NCI-H2107 (cell line): ENCODE data around the gene RNF39.
A peak's percentile ranks its signal among the peaks of the same experiment; 100 is the strongest.

ENCODE experiments used
- DNase-seq: peaks from one replicate; lab custom pipeline; 2025; lab: John Stamatoyannopoulos, UW

Gene RNF39

DNA sequence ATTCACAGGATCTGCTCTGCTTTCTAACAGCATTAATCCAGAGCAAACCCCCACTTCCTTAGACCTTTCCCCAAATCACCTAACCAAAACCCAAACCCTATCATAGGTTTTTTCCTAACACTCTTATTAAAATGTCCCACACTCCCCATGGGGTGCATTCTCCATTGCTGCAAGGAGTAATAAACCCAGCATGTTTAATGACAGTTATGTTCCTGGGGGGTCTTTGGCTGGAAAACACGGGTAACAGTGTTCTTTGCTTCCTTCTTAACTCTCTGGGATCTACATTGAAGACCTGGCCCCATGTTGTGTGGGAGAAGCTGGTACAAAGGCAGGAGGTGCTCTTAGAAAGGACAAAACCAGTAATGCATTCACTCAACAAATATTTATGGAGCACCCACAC lies 21.3 kb upstream of the RNF39 start:
- no peak for DNase-seq

DNA sequence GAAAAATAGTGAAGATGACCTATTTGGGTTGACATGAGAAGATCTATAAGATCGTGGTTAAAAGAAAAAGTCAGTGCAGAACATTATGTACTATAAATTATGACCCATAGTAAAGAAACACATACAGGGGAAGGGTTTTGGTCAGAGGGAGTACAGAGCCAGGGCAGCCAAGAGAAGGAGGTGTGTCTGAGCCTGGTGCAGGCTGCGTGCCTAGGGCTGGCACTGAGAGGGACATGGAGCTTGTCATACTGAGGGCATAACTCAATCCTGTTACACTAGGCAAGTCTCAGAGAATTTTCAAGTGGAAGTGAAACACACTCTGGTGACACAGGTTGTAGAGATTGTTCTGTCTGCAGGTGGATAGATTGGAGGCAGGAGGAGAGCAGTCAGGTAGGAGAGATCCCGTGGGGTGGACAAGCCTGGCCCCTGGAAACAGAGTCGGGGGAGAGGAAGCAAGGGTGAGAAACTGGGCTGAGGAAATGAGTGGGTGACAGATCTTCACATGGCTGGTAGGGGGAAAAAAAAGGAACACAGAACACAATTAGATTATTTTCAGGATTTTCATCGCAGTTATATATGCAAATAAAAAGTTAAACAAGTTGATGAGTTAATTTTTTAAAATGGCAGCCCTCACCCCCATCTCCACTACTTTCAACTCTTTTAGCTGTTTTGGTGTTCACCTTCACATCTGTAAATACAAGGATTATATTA lies 18.5 kb upstream of the RNF39 start:
- no peak for DNase-seq

DNA sequence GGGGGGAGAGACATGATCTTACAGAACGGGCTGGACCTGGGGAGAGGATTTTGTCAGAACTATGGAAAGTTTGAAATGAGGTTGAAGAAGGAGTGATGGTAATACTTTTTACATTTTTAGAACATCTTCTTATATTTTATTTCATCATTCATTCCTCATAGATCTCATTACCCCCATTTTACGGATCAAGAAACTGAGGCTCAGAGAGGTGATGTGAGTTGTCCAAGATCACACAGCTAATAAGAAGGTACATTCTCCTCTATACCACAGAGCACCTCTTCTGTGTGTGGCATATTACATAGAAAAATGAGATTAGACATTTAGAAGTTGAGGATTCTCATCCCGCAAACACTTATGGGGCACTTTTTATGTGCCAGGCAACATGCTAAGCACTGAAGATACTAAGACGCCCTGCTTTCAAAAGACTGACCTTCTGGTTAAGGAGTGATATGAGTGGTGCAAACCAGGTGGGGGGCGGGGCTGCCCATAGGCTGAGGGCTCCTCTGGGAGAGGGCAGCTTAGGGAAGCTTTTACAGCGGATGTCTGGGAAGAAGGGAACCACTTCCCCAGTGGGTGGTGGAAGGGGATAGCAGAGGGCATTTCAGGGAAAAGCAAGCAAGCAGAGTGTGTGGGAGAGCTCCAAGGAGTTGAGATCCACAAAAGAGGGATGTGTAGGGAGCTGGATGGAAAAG lies 17.4 kb upstream of the RNF39 start:
- no peak for DNase-seq

DNA sequence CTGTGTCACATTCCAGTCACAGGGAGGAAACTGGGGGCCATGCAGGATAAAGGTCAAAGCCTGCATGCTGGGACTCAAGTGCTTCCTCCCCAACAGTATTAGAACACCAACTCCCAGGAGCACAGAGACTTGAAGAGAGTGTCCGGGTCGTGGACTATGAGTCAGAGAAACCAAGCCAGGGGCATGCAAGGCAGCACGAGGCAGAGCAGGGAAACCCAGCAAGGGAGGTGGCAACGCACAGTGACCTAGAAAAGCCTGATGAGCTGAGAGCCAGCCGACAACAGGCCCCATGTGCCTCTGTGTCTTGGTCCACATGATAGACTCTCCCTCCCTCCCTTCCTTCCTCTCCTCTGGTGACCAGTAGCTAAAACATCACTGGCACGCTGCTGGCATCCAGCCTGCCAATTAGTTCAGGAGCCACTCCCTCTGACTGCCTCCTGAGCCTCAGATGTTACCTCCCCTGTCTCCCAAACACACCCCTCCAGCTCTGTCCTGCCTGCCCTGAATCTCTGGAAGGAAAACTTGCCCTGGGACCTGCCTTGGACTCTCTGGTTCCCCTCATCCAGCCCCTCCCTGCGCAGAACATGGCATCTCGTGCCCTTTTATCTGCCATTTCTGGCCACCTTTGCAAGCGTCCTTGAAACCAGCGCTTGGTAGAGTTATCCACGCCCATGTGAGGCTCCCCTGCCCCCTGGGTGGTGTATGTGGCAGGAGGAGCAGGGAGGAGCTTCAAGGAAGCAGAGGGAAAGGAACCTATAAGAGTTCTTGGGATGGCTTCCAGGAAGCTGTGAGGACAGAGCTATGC lies 16.2 kb upstream of the RNF39 start:
- DNase-seq, result no peak

DNA sequence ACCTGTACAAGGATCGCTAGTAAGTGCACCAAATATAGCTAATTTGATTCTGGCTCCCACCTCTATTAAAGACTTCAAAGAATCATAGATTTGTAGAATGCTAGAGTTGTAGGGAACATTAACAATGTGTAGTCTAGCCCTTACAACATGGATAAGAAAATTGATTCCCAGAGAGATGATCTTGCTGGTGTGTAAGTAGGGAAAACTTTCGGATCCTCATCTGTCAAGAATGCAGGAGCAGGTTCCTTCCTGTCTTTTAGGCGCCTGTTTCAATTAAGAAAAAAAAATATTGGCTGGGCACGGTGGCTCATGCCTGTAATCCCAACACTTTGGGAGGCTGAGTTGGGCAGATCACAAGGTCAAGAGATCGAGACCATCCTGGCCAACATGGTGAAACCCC lies 12.3 kb upstream of the RNF39 start:
- no peak for DNase-seq

DNA sequence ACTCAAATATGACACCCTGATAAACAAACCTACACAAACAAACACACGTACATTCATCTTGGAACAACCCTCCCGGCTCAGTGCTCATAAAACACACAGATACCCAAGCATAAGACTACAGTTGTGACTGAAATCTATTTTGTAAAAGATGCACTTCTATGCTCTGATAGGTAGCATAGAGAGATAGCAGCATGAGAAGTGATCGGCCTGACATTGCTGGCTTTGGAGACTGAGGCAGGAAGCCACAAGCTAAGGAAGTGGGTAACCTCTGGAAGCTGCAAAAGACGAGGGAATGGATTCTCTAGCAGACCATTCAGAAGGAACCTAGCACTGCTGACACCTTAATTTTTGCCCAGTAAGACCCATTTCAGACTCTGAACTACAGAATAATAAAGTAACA lies 1.6 kb upstream of the RNF39 start:
- no peak for DNase-seq

DNA sequence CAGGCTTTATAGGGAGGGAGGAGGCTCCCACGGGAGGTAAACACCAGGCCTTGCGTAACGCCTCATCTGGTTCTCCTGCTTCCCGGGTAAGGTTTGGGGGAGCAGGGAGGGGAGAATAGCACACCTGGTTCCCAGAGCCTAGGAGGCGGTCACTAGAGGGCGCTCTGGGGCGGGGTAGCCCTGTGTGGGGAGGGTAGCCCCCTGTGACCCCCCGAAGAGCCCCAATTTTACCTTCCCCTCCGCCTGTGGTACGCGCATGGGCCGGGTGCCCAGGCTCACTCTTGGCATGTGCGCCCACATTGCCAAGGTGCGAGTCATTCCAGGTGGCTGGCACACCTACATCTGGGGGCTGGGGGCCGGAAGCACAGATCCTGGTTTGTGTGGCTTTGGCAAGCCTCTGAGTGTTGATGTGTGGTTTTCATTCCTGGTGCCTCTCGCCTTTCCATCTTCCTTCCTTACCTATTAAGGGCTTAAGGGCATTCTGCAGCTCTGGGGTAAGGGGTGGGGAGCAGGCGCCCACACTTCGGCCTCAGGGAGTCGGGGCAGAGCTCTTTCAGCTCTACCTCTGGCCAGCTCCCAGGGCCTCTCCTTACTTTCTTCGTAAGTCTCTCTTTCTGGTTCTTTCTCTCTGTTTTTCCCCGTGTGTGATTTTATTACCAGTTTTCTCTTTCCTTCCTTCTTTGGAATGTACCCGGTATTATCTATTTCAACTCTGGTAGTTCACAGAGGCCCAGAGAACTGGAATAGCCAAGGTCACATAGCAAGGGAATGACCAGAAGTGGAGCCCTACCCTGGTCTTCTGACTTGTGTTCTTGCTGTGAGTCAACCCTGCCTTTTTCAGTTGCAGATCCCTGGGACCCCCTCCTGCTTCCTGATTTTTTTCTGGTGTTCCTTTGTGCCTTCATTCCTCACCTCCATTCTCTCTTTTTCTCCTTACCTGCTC lies 492 bp upstream of the RNF39 start:
- no peak for DNase-seq

DNA sequence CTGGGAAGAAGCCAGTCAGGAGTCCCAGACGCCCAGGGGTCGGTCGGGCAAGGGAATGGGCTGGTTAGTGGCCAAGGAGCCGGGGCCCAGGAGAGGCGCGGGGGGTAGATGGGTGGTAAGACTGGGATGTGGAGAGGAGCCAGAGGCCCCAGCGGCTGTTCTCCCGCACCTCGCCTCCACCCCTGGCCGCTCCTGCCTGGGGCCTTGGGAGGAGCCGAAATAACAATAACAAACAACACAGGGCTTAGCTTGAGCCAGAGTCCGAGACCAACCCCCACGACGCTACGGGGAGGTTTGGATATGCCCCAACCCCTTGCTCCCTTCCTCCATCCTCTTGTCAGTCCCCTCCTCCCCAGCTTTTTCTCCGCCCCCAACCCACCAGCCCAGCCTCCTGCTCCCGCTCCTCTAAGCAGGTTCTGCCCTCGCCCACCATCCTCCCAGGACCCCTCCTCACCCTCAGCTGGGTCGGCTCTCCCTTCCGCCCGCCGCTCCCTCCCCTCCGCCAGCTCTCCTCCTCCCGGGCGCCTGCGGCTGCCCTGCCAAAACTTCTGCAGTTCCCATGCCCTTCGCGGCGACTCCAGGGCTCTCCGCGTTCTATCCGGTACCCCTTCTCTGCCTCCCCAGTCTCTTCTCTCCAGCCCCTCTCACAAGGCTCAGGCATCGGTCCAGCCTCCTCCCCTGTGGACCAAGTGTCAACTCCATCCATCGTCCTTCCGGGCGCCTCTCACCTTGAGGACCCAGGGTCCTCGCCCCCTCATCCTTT lies 1.1 kb downstream of the RNF39 start:
- no peak for DNase-seq

DNA sequence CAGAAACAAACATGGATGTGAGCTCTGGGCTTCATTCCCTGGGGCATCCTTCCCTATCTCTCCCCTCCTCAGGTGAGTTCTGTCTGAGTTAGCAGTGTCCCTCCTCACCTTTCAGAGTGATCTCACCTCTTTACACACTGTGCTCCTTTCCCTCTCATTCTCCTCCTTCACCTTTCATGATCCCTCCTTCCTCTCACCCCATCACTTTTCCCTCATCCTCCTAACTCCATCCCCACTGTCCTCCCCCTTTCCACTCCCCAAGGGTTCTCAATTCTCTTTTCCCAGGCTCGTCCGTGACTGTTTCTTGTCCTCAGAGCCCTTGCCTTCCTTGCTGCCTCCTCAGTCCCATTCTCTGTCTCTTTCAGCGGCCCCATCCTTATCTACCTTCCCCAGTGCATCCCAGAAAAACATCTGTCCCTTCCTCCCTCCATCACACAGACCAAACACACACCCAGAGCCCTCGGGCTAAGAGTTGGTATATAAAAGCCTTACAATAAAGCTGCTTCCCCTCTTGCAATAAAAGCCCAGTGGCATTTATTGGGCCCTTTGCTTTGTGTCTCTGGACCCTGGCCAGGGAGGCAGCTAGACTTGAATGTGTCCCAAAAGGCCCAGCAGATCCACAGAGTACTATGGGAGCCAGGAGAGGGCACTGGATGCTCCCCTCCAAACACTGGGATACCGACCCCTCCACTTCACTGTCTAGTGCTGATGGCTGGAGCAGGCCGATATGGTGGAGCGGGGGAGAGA lies 1.9 kb downstream of the RNF39 start:
- DNase-seq, result no peak

DNA sequence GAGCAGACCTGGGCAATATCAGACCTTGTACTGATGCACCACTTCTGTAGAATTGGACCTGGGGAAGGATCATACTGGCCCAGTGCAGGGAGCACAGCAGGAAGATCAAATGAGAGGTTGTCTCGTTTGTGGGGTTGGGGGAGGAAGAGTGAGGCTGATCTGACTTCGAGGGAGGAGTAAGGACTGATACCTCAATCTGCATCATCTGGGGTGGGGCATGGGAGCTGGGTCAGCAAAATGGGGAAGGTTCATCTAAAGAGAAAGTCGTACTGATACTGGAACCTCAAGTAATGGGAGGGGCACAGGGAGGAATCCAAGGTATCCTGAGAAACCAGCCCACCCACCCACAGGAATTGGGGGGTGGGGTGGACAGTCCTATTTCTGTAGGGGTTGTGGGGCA lies 3.7 kb downstream of the RNF39 start:
- DNase-seq, result no peak

DNA sequence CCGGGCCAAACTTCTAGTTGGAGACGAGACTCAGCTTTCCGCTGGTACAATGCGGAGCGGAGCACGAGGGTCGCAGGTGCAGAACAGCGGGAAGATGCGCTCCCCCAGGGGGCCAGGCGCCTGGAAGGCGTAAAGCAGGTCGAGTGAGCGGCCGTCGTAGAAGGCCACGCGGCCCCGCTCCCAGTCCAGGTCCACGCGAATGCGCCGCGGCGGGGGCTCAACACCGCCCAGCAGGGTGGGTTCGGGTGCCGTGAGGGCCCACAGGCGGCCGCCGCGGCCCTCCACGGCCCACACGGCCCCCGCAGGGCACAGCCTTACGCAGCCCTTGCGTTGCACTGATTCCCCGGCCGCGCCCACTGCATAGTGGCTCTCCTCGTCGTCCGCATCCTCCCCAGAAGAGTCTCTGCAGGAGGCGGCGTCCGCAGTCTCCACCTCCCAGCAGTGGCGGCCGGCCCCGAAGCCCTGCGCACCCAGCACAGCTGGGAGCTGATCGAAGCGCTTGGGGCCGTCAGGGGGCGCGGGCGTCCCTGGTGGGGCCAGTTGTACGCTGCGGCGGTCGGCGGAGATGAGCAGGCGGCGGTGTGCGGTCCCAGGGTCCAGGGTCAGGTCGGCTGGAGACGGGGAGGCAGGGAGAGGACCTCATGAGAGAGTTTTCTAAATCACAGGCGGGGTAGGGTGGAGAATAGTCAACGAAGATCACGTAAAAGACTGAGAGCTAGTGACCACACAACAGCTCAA lies 4.3 kb downstream of the RNF39 start:
- DNase-seq, result no peak

DNA sequence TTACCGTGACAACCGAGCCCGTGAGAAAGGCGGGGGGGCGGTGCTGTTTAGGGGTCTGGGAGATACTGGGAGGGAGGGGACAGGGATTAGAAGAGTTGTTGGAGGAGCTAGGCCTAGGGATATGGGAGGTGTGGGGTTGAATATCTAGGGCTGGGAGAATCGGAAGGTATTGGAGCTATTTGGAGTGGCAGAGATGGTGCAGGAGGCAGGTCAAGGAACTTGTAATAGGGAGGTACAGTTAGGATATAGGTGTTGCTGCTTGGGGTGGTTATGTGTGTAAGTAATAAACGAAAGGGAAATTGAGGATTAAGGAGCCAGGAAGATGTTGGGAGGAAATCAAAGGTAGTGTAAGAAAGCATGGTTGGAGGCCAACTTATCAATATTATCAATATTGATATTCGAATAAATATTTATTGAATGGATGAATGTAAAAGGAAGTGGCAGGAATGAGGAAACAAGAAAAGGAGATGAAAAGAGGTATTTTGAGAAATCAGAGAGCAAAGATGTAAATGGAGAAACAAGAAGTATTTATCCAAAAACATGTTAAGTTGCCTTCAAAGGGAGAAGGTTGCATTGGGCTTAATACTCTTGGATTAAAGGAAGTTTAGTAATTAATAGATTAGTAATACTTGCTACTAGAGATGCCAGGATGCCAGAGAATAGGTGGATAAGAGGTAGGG lies 8.0 kb downstream of the RNF39 start:
- DNase-seq, result no peak

DNA sequence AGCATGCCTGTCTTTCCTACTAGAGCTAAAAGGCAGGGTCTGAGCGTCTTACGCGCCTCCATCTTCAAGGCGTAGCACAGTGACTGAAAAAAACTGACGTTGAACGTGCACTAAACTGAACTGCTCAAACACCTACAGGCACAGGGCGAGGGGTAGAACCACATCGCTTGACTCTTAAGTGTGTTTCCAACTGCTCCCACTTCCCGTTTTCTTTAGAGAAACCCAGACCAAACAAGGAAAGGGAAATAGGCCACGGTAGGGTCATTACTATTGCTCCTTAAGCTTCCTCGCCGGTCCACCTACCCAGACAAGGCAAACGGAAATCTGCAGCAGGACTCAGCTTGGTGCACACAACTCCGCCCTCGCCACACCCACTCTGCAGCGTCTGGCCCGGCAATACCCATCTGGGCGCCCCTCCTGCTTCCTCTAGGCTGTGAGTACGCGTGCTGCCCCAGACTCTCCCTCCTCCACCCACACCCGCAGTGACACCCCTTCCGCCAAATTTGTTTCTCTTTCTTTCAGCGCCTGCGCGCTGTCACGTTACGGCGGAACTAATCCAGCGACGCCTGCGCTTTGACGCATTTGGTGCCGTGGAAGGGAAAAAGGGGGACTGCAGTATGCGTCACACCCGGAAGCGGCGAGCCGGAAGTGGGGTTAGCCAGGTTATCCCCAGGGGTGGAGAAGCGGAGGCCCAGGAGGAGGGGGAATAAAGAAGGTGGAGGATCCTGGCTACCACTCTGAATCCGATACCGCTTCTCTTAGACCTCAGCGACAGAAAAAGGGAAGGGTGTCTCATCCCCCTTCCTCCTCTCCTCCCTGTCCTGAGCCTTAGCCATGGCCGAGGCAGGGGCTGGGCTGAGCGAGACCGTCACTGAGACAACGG lies 8.8 kb downstream of the RNF39 start, which contains the start of gene PPP1R11:
TSS of gene PPP1R11 (plus strand) at position 622 of the 883 bp plus-strand sequence. CDS start at position 835, 213 bp downstream.
- DNase-seq, result peak; percentile 91

DNA sequence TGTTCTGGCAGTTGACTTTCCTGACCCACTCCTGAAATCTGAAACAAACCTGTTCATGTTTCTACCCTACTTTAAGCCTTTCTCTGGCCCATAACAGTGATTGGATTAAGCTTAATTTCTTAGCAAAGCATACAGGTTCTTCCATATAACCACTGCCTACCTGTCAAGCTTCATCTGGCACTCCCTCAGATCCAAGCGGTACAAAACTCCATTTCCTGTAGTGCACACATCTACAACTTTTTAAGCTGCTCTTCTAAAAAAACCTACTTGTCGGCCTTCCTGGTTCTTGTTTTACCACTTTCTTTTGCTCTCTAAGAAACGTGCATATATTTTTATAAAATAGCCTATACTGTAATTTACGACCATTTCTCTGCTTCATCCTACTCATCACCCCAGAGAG lies 9.5 kb downstream of the RNF39 start:
- no peak for DNase-seq

DNA sequence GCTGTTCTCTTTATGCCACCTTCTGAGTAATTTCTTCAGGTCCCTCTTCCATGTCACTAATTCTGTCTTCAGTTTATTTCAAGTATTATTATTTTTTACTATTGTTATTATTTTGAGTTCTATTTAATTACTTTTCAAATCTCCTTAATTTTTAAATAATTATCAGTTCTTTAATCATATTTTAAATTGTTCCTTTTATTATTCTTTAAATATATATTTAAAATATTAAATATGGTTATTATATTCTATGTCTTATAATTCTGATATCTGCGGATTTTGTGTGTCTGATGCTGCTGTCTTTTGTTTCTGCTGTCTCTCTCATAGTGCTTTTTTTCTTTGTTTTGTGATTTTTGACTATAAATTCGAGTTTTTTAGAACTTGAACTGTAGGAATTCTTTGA lies 12.3 kb downstream of the RNF39 start:
- no peak for DNase-seq

DNA sequence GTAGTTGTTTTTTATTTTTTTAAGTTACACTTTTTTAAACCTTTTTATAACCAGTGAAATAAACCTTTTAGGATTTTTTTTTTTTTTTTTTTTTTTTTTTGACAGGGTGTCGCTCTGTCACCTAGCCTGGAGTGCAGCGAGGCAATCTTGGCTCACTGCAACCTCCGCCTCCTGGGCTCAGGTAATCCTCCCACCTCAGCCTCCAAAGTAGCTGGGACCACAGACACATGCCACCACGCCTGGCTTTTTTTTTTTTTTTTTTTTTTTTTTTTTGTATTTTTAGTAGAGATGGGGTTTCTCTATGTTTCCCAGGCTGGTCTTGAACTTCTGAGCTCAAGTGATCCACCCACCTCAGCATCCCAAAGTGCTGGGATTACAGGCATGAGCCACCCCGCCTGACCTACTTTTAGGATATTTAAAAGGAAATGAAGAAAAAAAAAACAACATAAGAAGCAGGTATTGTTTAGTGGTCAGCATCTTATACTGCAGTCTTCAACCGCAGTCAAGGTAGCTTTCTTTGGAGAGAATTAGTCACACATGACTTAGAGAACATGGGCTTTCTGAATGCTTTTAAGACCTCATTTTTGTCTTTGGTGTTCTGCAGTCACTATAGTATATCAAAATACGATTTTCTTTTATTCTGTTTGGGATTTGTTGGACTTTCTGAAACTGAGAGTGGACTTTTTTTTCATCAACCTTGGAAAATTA lies 12.9 kb downstream of the RNF39 start:
- DNase-seq, result no peak

DNA sequence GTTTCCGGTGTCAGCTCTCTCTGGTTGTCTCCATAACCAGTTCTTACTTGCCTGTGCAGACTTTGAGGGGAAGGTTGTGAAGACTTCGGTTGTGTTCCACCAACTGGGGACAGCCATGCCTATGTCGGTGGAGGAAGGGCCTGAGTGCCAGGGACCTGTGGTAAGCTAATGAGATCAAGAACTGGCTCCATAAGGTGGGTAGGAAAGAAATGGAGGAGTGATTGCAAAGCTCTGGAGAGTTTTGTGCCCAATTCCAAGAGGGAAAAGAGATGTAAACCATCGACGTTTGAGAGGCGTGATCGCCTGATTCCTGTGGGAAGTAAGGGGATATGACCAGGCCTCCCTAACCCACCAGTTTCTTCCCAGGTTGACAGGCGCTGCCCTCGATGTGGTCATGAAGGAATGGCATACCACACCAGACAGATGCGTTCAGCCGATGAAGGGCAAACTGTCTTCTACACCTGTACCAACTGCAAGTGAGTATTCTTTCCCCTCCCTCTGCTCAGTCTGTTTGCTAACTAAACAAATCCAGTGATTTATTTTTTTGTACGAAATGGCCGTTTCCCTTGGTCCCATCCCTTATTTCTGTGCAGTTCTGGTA lies 13.6 kb downstream of the RNF39 start:
- DNase-seq, result no peak
